ENCODE data around the gene ZFHX3.

DNA sequence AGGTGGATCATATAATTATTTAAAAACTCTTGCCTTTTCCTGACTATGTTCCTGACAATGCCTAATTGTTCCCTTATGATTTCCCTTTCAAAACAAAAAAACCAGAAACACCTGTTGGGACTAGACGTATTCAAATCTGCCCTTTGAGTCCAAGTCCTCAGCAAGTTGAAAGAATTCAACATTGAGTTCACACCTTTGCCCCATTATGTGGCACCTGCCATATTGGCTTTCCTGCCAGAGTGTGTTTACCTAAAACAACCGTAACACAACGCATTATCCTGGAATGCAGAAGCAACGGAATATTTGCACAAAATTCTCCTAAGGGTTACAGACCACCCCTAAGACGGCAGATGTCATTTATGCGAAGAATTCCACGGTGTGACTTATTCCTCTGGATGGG lies 105.9 kb downstream of the ZFHX3 start:
- TF ChIP-seq TCF12 (IDR thresholded peaks at IDR 0.05; ENCODE audit: low read depth) (no peak), FOXM1 (IDR thresholded peaks at IDR 0.05; ENCODE audit: borderline replicate concordance, low read depth) (no peak), CEBPB (IDR thresholded peaks at IDR 0.05) (no peak), CREB1 (IDR thresholded peaks at IDR 0.05; ENCODE audit: low read depth) (no peak), USF1 (IDR thresholded peaks at IDR 0.05) (no peak), RAD21 (IDR thresholded peaks at IDR 0.05; ENCODE audit: low read depth) (no peak), EP300 (IDR thresholded peaks at IDR 0.05; ENCODE audit: borderline replicate concordance) (no peak), EGR1 (IDR thresholded peaks at IDR 0.05) (no peak), TEAD4 (IDR thresholded peaks at IDR 0.05) (no peak), TAF1 (IDR thresholded peaks at IDR 0.05; ENCODE audit: low read depth) (no peak), YY1 (IDR thresholded peaks at IDR 0.05; ENCODE audit: low read depth) (no peak)
- TF ChIP-seq, protein P1, sequence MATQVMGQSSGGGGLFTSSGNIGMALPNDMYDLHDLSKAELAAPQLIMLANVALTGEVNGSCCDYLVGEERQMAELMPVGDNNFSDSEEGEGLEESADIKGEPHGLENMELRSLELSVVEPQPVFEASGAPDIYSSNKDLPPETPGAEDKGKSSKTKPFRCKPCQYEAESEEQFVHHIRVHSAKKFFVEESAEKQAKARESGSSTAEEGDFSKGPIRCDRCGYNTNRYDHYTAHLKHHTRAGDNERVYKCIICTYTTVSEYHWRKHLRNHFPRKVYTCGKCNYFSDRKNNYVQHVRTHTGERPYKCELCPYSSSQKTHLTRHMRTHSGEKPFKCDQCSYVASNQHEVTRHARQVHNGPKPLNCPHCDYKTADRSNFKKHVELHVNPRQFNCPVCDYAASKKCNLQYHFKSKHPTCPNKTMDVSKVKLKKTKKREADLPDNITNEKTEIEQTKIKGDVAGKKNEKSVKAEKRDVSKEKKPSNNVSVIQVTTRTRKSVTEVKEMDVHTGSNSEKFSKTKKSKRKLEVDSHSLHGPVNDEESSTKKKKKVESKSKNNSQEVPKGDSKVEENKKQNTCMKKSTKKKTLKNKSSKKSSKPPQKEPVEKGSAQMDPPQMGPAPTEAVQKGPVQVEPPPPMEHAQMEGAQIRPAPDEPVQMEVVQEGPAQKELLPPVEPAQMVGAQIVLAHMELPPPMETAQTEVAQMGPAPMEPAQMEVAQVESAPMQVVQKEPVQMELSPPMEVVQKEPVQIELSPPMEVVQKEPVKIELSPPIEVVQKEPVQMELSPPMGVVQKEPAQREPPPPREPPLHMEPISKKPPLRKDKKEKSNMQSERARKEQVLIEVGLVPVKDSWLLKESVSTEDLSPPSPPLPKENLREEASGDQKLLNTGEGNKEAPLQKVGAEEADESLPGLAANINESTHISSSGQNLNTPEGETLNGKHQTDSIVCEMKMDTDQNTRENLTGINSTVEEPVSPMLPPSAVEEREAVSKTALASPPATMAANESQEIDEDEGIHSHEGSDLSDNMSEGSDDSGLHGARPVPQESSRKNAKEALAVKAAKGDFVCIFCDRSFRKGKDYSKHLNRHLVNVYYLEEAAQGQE (IDR thresholded peaks at IDR 0.05; ENCODE audit: low read depth), result no peak
- TF ChIP-seq, protein P2, sequence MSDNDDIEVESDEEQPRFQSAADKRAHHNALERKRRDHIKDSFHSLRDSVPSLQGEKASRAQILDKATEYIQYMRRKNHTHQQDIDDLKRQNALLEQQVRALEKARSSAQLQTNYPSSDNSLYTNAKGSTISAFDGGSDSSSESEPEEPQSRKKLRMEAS (IDR thresholded peaks at IDR 0.05), result no peak
